Measurements from ENCODE around the gene ARVCF.
"Not testable (repeated sequence)": the region's sequence is repeated elsewhere in the genome, so short reads cannot be mapped to it uniquely, and the experiment has no call there.

Gene ARVCF

GRCh38 chr22:19931514-19931913 is 85.1 kb downstream of the ARVCF start:
- DNase-seq, result no peak

- no peak for DNase-seq
Measured at GRCh38 chr22:19930551-19931486, 85.8 kb downstream of the ARVCF start.

GRCh38 chr22:19929586-19930550 is 86.8 kb downstream of the ARVCF start:
- DNase-seq, result no peak

- DNase-seq, result no peak
Measured at GRCh38 chr22:19928207-19928606, 88.4 kb downstream of the ARVCF start.

GRCh38 chr22:19927696-19928095 is 88.9 kb downstream of the ARVCF start:
- DNase-seq, result no peak

GRCh38 chr22:19926028-19926427 is 90.6 kb downstream of the ARVCF start:
- not testable (repeated sequence) for DNase-seq

GRCh38 chr22:19923914-19924513 is 92.6 kb downstream of the ARVCF start:
- DNase-seq, result no peak

GRCh38 chr22:19921544-19922081 is 95.0 kb downstream of the ARVCF start:
- no peak for DNase-seq

Measured in T1000 (cell line).